GM10248 (cell line): ENCODE results near the gene MED13.

Experiments used
- CTCF ChIA-PET: fragments of 300-600 bp; sonication (Branson Sonifier 250); formaldehyde crosslinking; extraction: SDS; loops from one replicate; lab custom pipeline; 2021; ENCODE audit warnings: antibody characterized with exemption; lab: Yijun Ruan, JAX
- POLR2A ChIA-PET: fragments of 350-650 bp; sonication (Branson Sonifier 250); formaldehyde crosslinking; extraction: SDS; loops from one replicate; lab custom pipeline; 2020; ENCODE audit warnings: antibody characterized with exemption; lab: Yijun Ruan, JAX
- DNase-seq: peaks from one replicate; pipeline ENCODE4 v3.0.0; 2012; ENCODE audit errors: extremely low spot score
- CTCF ChIP-seq: IDR thresholded peaks from 2 replicates; pipeline ENCODE4 v1.5.1; 2012; ENCODE audit warnings: mild to moderate bottlenecking, low read depth; ENCODE audit errors: extremely low read depth, missing control alignments, control extremely low read depth

MED13 gene

GRCh38 chr17:61955619-61956018 is 109.5 kb downstream of the MED13 start:
- ChIA-PET CTCF (interaction anchor here (1.0 to 1.6 kb wide), 3 partner anchors 11 to 154 kb away, joined by 3 to 4 read pairs (median 4); no protein-coding TSS in a partner anchor), POLR2A (no interaction called here)
- no peak for TF ChIP-seq CTCF
- no peak for DNase-seq

GRCh38 chr17:61947367-61948078 is 117.6 kb downstream of the MED13 start:
- CTCF ChIA-PET = interaction anchor here (1.0 to 1.5 kb wide), 3 partner anchors 8 to 162 kb away, joined by 3 to 5 read pairs (median 4); no protein-coding TSS in a partner anchor
- no peak for DNase-seq
- TF ChIP-seq CTCF = no peak
- POLR2A ChIA-PET = no interaction called here

GRCh38 chr17:61946359-61946758 is 118.7 kb downstream of the MED13 start:
- DNase-seq = no peak
- POLR2A ChIA-PET = no interaction called here
- CTCF ChIA-PET = no interaction called here
- TF ChIP-seq CTCF = no peak

GRCh38 chr17:61943117-61943516 is 122.0 kb downstream of the MED13 start:
- no peak for TF ChIP-seq CTCF
- no peak for DNase-seq
- CTCF ChIA-PET = interaction anchor here (1.0 to 1.4 kb wide), 2 partner anchors 16 to 167 kb away, joined by 3 to 4 read pairs; no protein-coding TSS in a partner anchor
- POLR2A ChIA-PET = no interaction called here

GRCh38 chr17:61942085-61942484 is 123.0 kb downstream of the MED13 start:
- ChIA-PET CTCF (interaction anchor here (1.1 to 1.8 kb wide), 4 partner anchors 10 to 168 kb away, joined by 3 to 4 read pairs (median 4); no protein-coding TSS in a partner anchor), POLR2A (interaction anchor here (0.5 kb wide), 1 partner anchor 10 kb away, joined by 3 read pairs; no protein-coding TSS in a partner anchor)
- no peak for TF ChIP-seq CTCF
- no peak for DNase-seq

- DNase-seq = peak; percentile 9
- POLR2A ChIA-PET = no interaction called here
- no peak for TF ChIP-seq CTCF
- CTCF ChIA-PET = interaction anchor here (1.0 kb wide), 1 partner anchor 31 kb away, joined by 3 read pairs; no protein-coding TSS in a partner anchor
Observed at GRCh38 chr17:61928101-61928436, 137.0 kb downstream of the MED13 start.
